ENCODE measurements around the gene ANXA2.

ANXA2 gene

DNA sequence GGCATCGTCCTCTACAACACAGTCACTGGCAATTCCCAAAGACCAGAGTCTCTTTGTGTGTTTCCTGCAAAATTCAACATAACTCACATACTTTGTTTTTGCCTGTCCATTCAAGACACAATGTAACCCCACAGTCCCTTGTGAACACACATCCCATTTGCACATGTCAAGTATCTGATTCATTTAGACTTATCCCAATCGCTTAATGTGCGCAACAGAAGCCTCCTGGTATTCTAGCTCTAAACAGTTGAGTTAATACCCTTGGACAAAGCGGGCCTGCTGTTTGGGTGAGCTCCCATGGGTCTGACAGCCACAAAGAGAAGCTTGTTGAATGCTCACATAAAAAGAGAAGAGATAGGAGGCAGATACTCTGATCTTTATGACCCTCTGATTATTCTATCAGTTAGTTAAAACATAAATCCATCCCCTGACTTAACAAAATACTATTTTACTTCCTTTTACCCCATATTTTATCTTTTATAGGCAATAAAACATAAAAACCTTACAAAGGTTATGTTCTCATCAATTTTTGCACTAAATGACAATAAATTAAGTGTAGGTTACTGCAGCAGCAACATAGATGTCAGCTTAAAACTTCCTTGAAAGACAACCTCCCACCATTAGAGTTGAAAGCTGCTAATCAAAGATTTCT lies 79.4 kb downstream of the ANXA2 start:
- H3K4me3 ChIP-seq (ENCODE audit: low read length): no peak overlapping the region
- no peak for TF ChIP-seq ZNF274 (IDR thresholded peaks at IDR 0.05; ENCODE audit: low read depth, low read length)

DNA sequence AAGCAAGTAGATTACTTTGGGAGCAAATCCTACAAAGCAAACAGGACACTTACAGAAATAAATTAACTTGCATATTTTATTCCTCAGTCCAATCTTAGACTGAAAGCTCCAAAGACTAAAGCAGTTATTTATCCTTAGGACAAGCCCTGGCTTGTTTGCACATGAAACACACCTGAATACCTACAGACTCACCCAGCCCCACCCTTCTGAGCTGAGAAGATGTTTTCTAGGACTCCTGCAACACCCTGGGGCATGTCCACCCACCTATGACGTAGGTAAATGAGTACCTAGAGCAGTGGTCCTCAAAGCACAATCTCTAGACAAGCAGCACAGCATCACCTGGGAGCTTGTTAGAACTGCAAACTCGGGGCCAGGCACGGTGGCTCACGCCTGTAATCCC lies 80.8 kb downstream of the ANXA2 start:
- no peak for TF ChIP-seq ZNF274 (IDR thresholded peaks at IDR 0.05; ENCODE audit: low read depth, low read length)
- H3K4me3 ChIP-seq (ENCODE audit: low read length): no peak overlapping the region

DNA sequence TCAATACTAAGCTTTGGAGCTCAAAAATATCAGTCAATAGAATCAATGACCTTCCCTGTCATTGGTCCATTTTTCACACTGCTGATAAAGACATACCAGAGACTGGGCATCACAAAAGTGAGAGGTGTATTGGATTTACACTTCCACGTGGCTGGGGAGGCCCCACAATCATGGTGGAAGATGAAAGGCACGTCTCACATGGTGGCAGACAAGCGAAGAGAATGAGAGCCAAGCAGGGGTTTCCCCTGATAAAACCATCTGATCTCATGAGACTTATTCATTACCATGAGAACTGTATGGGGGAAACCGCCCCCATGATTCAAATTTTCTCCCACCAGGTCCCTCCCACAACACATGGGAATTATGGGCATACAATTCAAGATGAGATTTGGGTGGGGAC lies 81.9 kb downstream of the ANXA2 start:
- no peak for TF ChIP-seq ZNF274 (IDR thresholded peaks at IDR 0.05; ENCODE audit: low read depth, low read length)
- H3K4me3 ChIP-seq (ENCODE audit: low read length): no peak overlapping the region

DNA sequence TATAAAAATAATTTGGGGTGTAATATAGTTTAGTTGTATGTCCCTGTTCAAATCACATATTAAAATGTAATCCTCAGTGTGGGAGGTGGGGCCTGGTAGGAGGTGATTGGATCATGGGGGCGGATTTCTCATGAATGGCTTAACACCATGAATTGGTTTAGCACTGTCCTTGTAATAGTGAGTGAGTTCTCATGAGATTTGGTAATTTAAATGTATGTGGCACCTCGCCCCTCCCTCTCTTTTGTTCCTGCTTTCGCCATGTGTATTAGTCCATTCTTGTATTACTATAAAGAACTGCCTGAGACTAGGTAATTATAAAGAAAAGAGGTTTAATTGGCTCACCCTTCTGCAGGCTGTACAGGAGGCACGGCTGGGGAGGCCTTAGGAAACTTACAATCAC lies 83.9 kb downstream of the ANXA2 start:
- no peak overlapping the region for H3K4me3 ChIP-seq (ENCODE audit: low read length)

DNA sequence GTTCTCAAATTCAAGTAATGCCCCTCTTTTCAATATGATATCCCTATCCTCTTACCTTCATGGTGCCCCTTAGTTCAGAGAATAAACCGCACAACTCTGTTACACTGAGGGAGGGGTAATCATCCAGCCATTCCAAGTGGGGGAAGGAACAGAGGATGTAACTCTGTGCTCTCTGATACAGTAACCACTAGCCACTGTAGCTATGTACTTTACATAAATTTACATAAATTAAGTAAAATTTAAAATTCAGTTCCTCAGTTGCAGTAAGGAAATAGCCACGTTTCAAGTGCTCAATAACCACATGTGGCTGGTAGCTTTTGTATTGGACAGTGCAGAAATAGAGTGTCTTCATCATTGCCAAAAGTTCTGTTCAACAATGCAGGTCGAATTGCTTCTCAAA lies 90.8 kb downstream of the ANXA2 start:
- TF ChIP-seq ZNF274 (IDR thresholded peaks at IDR 0.05; ENCODE audit: low read depth, low read length): no peak
- no peak overlapping the region for H3K4me3 ChIP-seq (ENCODE audit: low read length)

More for the DNA sequence above, 83.9 kb downstream of the ANXA2 start:
- no peak for TF ChIP-seq ZNF274 (IDR thresholded peaks at IDR 0.05; ENCODE audit: low read depth, low read length)

DNA sequence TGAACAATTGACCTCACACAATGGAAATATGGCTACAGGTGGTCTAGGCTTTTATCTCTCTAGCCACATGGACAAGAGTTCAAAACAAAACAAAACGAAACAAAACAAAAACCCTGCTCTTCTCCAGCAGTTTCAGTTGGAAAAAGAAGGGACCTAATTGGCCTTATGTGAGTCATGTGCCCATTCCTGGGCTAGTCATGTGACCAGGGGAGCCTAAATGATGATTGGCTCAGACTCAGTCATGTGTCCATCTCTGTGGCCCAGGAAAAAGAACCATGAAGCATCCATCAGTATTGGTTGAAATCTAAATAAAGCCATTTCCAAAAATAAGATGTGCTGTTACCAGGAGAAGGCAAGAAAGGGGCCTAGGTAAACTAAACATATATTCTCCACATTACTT lies 96.8 kb downstream of the ANXA2 start:
- no peak overlapping the region for H3K4me3 ChIP-seq (ENCODE audit: low read length)
- TF ChIP-seq ZNF274 (IDR thresholded peaks at IDR 0.05; ENCODE audit: low read depth, low read length): no peak

DNA sequence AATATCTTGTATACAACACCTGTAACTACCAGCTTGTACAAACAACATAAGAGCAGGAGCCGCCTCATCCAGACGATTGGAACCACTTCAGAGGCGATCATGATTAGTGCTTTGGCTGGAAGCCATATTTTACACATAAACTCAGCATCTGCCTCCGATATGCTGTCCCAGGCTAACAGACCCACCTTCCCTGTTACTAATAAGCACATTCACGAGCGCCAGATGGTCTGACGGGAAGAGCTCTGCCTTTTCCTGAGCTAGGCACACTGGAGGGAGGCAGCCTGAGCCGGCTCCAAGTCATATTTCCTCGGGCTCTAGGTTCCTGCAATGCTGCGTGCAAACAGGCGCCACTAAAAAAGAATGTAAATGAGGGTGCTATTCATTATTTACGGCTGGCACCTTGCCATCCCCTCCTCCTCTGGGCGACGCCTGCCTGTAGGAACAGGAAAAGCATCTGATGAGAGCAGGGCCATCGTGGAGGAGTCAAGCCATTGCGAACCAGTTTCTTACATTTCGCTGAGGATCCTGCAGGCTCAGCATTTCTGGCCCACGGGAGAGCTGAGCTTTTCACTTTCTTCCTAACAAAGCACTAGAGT lies 98.2 kb downstream of the ANXA2 start:
- no peak overlapping the region for H3K4me3 ChIP-seq (ENCODE audit: low read length)
- TF ChIP-seq ZNF274 (IDR thresholded peaks at IDR 0.05; ENCODE audit: low read depth, low read length): no peak
